NCI-H345 (cell line): ENCODE data around the gene RBP5.

Source experiments
- DNase-seq: peaks from one replicate; lab custom pipeline; 2025; lab: John Stamatoyannopoulos, UW

RBP5 gene

GRCh38 chr12:7101047-7101693 is 27.5 kb downstream of the RBP5 start:
- DNase-seq = no peak

GRCh38 chr12:7100239-7100638 is 28.4 kb downstream of the RBP5 start:
- DNase-seq = no peak

- DNase-seq = peak; percentile 59
Measured at GRCh38 chr12:7099290-7099996, 29.2 kb downstream of the RBP5 start.

GRCh38 chr12:7096979-7097378 is 31.7 kb downstream of the RBP5 start:
- DNase-seq = peak; percentile 7

GRCh38 chr12:7096006-7096932 is 32.4 kb downstream of the RBP5 start:
- DNase-seq = no peak

- no peak for DNase-seq
Measured at GRCh38 chr12:7093892-7094291, 34.8 kb downstream of the RBP5 start.

- DNase-seq = no peak
Measured at GRCh38 chr12:7093486-7093885, 35.2 kb downstream of the RBP5 start.

GRCh38 chr12:7092986-7093460 is 35.7 kb downstream of the RBP5 start:
- no peak for DNase-seq

- peak; percentile 49 for DNase-seq
Measured at GRCh38 chr12:7092229-7092985, 36.3 kb downstream of the RBP5 start, which contains the start of gene C1R. C1R (minus strand) TSS chr12:7092445; CDS start chr12:7092388, 57 bp downstream.

GRCh38 chr12:7091660-7092228 is 36.9 kb downstream of the RBP5 start:
- DNase-seq = no peak

- no peak for DNase-seq
Measured at GRCh38 chr12:7091171-7091570, 37.5 kb downstream of the RBP5 start.

GRCh38 chr12:7090222-7090998 is 38.3 kb downstream of the RBP5 start:
- DNase-seq = no peak

GRCh38 chr12:7089196-7089871 is 39.4 kb downstream of the RBP5 start:
- no peak for DNase-seq

- no peak for DNase-seq
Measured at GRCh38 chr12:7083125-7083524, 45.6 kb downstream of the RBP5 start.

GRCh38 chr12:7081037-7081436 is 47.7 kb downstream of the RBP5 start:
- DNase-seq = no peak

- DNase-seq = no peak
Measured at GRCh38 chr12:7079826-7080125, 48.9 kb downstream of the RBP5 start.

- no peak for DNase-seq
Measured at GRCh38 chr12:7078163-7078562, 50.5 kb downstream of the RBP5 start.

- no peak for DNase-seq
Measured at GRCh38 chr12:7076493-7076892, 52.2 kb downstream of the RBP5 start.

- no peak for DNase-seq
Measured at GRCh38 chr12:7075939-7076338, 52.8 kb downstream of the RBP5 start.

- DNase-seq = no peak
Measured at GRCh38 chr12:7075518-7075917, 53.2 kb downstream of the RBP5 start.
